HL-60 (cell line): ENCODE results near the gene CPVL.

Experiments
- DNase-seq, 2 experiments: peaks; one replicate each; pipeline ENCODE4 v3.0.0-alpha.2; 2010 to 2020; ENCODE audit warnings: low read depth in 1 of 2, low spot score in 1 of 2
- H3K27ac ChIP-seq: fragments of 250-450 bp; sonication (Bioruptor Pico); replicated peaks from 2 replicates; pipeline ENCODE4 v1.5.1; 2020; ENCODE audit warnings: mild to moderate bottlenecking, moderate library complexity
- H3K27me3 ChIP-seq: fragments of 250-450 bp; sonication (Bioruptor Pico); 2 replicates; pipeline ENCODE4 v1.5.1; 2021; ENCODE audit warnings: mild to moderate bottlenecking, moderate library complexity; ENCODE audit not compliant: insufficient read depth, poor library complexity, severe bottlenecking
- H3K4me3 ChIP-seq: replicated peaks from 2 replicates; pipeline ENCODE4 v1.5.1; 2011; ENCODE audit warnings: mild to moderate bottlenecking, control low read depth, low read length; ENCODE audit not compliant: insufficient read depth
- CTCF ChIP-seq: IDR thresholded peaks from one replicate; pipeline ENCODE4 v1.5.1; 2011; ENCODE audit warnings: low read length, control low read depth, inconsistent platforms; ENCODE audit not compliant: insufficient read depth
- GABPA ChIP-seq: IDR thresholded peaks from 2 replicates; pipeline ENCODE4 v1.6.1; 2012; ENCODE audit warnings: low read depth
- POLR2AphosphoS5 ChIP-seq: IDR thresholded peaks from 2 replicates; pipeline ENCODE4 v1.6.1; 2012; ENCODE audit warnings: low read depth
- REST ChIP-seq: IDR thresholded peaks from 2 replicates; pipeline ENCODE4 v1.6.1; 2012; ENCODE audit warnings: low read depth; ENCODE audit not compliant: insufficient replicate concordance
- SPI1 ChIP-seq: IDR thresholded peaks from 2 replicates; pipeline ENCODE4 v1.6.1; 2012; ENCODE audit warnings: low read depth, mild to moderate bottlenecking, borderline replicate concordance

The CPVL gene

GRCh38 chr7:29154076-29154475 lies 7.7 kb upstream of the CPVL start:
- no peak overlapping the region for H3K4me3 ChIP-seq
- no peak for DNase-seq
- no peak overlapping the region for H3K27ac ChIP-seq
- H3K27me3 ChIP-seq, result peaks cover 7% of the 10 kb centered on the region
- no peak for TF ChIP-seq SPI1
- TF ChIP-seq CTCF, result no peak

GRCh38 chr7:29150856-29151255 lies 4.5 kb upstream of the CPVL start:
- no peak overlapping the region for H3K4me3 ChIP-seq
- no peak for DNase-seq
- H3K27ac ChIP-seq, result no peak overlapping the region
- H3K27me3 ChIP-seq, result peaks cover 23% of the 10 kb centered on the region
- TF ChIP-seq POLR2AphosphoS5 (no peak), REST (no peak), SPI1 (no peak), CTCF (no peak), GABPA (no peak)

GRCh38 chr7:29149036-29149435 lies 2.7 kb upstream of the CPVL start:
- TF ChIP-seq GABPA (no peak), SPI1 (no peak), CTCF (no peak), REST (no peak), POLR2AphosphoS5 (no peak)
- H3K4me3 ChIP-seq, result no peak overlapping the region
- H3K27me3 ChIP-seq, result peaks cover 34% of the 10 kb centered on the region
- DNase-seq, result no peak
- H3K27ac ChIP-seq, result no peak overlapping the region

- Histone ChIP-seq H3K27me3 (peaks cover 34% of the 10 kb centered on the region), H3K27ac (no peak overlapping the region), H3K4me3 (no peak overlapping the region)
- DNase-seq, result no peak
- TF ChIP-seq SPI1 (no peak), CTCF (no peak), GABPA (no peak), POLR2AphosphoS5 (no peak), REST (no peak)
Observed at GRCh38 chr7:29147821-29148220, 1.5 kb upstream of the CPVL start.
